Measurements from ENCODE around the gene ATP13A3.

Gene ATP13A3

DNA sequence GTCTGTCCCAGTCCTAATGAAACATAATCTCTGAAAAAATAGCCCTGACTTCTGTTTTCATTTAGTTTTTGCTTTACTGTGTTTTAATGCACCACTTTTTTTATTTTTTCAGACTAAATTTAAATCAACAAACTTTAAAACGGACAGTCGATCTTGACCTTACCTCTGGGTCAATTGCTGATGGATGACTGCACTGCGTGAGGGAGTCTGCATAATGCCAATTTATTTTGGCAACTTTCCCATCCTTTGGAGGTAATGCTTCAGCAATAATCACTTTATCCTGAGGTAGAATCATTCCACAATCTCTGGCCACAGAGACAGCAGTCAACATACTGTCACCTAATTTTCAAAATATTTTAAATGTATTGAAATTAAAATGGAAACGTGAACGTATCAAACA is 55.2 kb downstream of the ATP13A3 start:
- no peak for DNase-seq

DNA sequence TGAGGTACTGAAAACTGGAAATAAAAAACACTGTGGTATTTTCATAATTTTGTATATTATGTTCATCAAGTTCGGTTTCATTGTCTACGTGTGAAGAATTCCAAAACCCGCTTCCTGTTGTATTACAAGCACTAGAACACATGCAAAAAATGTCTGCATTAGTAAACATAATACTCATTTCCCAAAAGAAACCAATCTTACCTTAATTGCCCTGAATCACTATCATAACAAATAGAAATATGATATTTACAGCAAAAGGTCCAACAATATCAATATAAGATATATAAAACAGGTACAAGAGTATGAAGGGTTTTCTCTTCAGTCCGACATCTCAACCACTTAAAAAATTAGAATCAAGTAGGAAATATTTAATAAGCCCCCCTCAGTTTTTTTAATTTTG is 61.4 kb downstream of the ATP13A3 start:
- DNase-seq, result no peak

- no peak for DNase-seq
Observed at GRCh38 chr3:194424953-194425352, 61.8 kb downstream of the ATP13A3 start.

DNA sequence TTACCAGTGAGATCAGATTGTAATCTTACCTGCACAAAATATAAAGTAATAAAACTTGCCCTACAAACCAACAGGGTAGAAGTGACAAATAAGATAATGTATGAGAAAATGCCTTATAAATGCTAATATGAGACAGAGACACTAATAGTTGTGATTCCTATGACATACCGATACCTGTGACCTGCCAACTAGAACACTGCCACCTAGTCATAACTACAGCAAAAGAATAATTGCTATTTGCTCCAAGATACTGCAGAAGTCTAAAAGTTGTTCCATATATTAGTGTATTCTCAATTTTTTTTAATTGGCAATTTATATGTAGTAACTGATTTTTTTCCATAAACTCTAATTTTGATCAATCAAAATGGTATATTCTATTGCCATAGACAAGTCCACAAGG is 62.4 kb downstream of the ATP13A3 start:
- no peak for DNase-seq

DNA sequence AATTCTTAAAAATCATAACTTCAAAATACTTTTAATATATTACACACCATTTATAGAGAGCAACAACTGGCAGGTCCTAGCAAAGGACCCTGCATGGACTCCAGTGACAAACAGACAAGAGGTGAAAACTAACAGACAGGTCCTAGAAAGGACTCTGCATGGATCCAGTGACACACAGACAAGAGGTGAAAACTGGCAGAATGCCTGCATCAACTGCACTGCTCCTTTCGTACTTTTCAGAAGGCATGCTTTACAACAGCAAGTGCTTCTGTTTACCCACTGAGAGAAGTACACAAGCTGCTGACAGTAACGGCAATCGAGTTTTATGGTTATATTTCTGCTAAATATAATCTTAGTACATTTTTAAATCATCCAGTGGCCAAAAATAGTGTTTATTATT is 63.5 kb downstream of the ATP13A3 start:
- no peak for DNase-seq

DNA sequence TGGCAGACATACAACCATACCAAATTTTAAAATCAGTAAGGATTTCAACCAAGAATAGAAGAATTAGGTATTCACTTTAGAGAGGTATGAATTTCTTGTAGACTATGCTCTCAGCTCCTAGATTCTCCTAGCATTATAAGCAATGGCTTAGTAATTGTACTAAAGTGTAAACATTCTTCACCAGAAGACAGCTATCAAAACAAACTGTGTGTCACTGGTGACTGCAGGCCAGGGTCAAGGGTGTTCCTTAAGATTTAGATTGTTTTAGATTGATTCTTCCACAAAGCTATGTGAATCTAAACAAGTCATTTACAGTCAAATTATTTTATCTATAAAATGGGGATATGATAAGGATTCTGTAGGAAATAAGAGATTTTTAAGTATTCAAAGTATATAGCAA is 64.6 kb downstream of the ATP13A3 start:
- no peak for DNase-seq

DNA sequence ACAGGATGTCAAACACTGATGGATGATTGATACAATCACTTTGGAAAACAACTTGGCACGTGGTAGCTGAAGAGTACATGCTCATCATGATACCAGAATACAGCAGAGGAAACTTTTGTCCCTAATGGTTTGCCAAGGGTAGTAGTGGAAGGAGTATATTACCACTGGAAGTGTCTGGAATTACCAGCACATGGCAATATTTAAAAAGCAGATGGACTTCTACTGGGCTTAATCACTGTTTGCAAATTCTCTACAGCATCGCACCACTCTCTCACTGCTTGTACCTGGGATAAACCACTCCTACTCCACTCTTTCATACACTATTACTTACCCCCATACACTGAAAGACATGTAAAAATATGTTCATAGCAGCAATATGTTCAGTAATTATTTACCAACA is 68.1 kb downstream of the ATP13A3 start:
- DNase-seq, result no peak

GRCh38 chr3:194407423-194407822 is 79.4 kb downstream of the ATP13A3 start:
- no peak for DNase-seq

- no peak for DNase-seq
Observed at GRCh38 chr3:194405766-194406165, 81.0 kb downstream of the ATP13A3 start.

DNA sequence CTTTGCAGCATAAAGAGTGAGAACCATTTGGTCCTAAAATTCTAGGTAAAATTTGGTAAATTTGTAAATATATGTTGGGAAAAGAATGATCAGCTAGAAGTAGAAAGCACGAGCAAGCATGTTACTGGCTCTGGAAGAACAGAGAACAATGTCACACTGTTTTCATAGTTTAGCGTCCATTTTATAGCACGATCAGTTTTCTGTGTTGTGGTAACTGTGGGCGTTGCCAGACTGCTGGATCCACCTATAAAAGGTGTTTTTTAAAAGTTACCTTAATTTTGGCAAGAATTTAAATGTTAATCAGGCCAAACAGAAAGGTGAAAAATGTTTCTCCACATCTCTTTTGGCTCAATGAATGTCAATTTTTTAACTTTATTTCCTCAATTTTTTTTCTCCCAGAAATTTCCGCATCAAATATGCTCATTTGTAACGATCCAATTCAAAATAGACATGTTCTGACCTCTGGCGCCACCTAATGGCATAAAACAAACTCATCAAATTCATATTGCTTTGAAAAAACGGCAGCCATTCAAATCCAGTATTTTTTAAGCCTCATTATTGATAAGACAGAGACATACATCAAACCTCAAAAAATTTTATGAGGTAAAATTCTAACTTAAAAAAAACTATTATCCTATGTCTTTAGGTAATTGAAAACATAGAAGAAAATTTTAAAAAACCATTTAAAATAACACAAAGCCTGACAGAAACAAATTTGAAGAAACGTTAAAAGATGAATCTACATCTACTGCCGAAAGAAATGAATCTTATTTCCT is 82.2 kb downstream of the ATP13A3 start:
- peak; percentile 67 for DNase-seq

DNA sequence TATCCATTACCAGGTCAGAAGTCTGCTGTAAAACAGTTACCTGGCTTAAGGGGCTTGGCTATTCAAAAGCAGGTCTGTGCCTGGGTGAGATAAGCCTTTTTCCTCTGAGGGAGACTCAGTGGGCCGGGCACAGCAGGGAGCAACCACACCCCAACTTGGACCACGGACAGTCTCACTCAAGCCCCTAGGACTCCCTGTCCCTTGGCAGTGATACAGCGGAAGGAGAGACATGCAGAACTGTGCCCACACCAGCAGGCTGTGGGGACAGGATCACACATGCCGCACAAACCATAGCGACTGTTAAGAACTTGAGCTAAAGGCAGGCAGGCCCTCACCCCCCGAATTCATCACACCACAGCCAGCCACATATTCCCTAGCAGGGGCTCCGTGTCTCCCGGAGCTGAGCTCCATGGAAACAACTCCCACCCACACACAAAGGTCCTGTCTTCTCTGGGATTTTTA is 84.9 kb downstream of the ATP13A3 start:
- DNase-seq, result no peak

GRCh38 chr3:194401346-194401745 is 85.5 kb downstream of the ATP13A3 start:
- no peak for DNase-seq

- DNase-seq, result no peak
Observed at GRCh38 chr3:194399874-194400411, 86.9 kb downstream of the ATP13A3 start.

DNA sequence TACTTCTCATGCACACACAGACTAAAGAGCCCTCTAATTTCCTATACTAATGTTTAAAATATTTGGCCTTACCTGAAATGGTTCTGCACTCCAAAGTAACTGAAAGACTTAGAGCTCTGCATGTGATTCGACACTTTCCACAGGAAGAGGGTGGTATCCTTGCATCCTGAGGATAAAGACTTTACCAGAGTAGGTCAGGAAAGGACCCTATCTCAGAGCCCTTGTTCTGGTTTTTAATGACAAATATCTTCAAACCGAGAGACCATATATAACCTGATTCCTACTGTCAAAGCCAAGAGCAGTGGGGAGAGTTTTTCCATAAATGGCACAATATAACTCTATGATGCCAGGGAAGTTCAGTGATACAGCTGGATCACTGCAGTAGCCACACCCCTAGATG is 87.6 kb downstream of the ATP13A3 start, which contains the start of gene GP5:
TSS of gene GP5 (minus strand) at position 101 of the 400 bp plus-strand sequence. CDS start 984 bp downstream, outside the sequence.
- no peak for DNase-seq

DNA sequence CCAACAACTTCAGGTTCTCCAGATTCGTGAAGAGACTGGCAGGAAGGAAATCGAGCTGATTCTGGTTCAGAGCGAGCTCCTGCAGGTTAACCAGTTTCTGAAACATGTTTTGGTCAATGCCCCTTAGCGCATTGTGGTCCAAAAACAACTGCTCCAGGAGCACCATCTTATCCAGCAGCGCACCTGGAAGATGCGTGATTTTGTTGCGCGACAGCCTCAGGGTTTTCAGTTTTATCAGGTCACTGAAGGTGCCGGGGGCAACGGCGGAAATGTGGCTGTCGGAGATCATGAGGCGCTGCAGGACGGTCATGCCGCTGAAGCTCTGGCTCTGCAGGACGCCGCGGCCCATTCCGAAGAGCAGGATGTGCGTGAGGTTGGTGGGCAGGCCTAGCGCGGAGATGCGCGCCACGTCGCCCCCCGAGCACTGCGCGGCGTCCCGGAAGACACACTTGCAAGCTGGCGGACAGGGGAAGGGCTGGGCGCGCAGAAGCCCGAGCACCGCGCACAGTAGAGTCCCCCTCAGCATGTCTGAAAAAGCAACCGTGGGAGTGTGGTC is 89.0 kb downstream of the ATP13A3 start:
- peak; percentile 11 for DNase-seq

DNA sequence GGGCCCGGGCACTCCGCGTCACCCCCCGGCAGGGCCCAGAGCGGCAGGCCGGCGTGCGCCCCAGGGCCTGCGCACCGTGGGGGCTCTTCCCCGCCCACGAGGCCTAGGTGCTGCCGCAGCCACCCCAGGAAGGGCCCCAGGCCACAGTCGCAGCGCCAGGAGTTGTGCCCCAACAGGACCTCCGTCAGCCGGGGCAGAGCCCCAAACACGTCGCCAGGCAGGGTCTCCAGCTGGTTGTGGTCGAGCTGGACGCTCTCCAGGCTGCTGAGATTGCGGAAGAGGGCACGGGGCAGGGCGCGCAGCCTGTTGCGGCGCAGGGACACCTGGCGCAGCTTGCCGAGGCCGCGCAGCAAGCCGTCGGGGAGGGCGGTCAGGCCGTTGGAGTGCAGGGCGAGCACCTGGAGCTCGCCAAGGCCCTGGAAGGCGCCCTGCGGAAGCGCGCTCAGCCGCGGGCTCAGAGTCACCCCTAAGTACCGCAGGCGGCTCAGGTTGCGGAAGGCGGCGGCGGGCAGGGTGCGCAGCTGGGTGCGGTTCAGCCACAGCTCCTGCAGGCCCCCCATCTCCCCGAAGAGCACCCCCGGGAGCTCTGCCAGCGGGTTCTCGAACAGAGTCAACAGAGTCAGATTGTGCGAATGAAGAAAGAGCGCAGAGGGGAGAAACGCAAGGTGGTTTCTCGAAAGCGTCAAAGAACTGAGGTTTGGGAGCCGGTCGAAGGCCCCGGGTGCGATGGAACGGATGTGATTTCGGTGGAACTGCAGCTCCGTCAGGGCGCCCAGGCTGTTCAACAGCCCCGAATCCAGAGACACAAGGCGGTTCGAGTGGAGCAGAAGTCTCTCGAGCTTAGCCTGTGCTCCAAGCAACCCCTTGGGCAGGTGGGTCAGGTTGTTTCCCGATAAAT is 89.7 kb downstream of the ATP13A3 start:
- DNase-seq, result peak; percentile 30

GRCh38 chr3:194396539-194396858 is 90.3 kb downstream of the ATP13A3 start:
- no peak for DNase-seq

DNA sequence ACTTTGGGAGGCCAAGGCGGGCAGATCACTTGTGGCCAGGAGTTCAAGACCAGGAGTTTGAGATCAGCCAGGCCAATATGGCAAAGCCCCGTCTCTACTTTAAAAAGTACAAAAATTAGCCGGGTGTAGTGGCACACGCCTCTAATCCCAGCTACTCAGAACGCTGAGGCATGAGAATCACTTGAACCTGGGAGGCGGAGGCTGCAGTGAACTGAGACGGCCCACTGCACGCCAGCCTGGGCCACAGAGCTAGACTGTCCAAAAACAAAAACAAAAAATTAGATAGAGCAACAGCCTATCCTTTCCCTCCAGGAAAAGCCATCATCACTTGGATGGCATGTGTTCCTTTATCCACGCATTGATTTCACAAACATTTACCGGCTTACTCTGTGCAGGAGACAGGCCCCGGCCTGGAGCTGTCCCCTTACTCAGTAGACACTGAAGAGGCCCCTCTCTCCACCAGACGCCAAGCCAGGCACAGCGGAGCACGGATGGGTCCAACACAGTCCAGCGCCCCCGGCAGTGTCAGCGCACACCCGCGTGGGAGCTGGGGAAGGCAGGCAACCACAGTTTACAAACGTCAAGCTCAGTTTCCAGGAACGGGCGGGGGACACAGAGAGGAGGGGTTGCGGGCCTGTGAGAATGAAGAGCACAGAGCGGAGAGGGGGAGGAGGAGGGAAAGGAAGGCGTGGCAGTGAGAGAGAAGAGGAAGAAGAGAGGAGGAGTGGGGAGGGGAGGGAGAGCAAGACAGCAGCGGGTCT is 90.8 kb downstream of the ATP13A3 start:
- DNase-seq, result peak; percentile 73

DNA sequence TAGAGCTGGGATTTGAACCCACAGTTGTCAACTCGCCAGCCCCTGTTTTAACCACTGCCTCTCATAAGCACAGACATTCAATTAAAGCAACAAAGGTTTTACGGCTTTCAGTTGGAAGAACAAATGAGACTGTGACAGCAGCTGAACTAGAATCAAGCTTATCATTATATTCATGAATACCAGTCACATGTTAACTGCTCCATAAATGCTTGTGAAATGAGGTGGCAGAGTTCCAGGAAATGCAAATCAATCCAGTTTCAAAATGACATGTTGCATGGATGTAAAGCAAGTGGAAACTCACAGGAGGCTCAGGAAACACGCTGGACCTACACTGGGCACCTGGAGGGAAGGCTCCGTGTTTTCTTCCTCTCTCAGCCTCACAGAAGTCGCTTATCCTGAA is 91.6 kb downstream of the ATP13A3 start:
- no peak for DNase-seq

DNA sequence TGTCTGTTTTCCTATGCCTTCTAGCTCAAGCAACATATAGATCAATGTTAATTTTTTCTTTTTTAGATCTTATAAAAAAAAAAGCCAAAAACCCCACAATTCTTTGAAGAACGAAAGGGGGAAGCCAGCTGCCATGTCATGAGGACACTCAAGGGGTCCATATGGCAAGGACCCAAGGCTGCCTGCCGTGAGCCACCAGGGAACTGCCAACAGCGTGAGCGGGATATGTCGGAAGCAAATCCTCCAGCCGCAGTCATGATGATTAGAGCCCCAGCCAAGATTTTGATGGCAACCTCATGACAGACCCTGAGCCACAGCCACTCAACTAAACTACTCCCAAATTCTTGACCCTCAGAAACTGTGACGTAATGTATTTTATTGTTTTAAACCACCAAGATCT is 94.2 kb downstream of the ATP13A3 start:
- no peak for DNase-seq

GRCh38 chr3:194390835-194391234 is 96.0 kb downstream of the ATP13A3 start:
- no peak for DNase-seq

DNA sequence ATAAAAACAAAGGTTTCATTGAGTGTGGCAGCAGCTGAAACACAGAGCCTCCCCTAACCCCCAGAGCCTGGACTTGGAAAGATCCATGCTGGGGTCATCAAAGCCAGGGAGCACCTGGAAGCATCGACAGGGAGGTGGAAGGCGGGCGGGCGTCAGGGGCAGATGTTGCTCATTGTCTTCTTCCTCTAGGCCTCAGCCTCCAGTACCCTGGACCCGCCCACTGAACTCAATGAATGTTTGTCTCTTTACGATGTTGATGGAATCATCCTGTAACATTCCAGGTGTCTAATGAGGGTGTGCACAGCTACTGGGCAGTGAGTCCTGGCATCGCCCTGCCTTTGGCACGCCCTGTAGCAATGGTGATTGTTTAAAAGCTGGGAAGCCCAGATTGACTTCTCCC is 97.5 kb downstream of the ATP13A3 start:
- no peak for DNase-seq
